ENCODE measurements around the gene SREK1. TPM values are rescaled to one million over a fixed set of nuclear protein-coding genes. Genes with fewer than 3 reads are reported as not detected.

SREK1 gene
- total and polyA plus RNA-seq, 3 donors from 2014 or later: 28.4 to 139 (median 108) TPM

DNA sequence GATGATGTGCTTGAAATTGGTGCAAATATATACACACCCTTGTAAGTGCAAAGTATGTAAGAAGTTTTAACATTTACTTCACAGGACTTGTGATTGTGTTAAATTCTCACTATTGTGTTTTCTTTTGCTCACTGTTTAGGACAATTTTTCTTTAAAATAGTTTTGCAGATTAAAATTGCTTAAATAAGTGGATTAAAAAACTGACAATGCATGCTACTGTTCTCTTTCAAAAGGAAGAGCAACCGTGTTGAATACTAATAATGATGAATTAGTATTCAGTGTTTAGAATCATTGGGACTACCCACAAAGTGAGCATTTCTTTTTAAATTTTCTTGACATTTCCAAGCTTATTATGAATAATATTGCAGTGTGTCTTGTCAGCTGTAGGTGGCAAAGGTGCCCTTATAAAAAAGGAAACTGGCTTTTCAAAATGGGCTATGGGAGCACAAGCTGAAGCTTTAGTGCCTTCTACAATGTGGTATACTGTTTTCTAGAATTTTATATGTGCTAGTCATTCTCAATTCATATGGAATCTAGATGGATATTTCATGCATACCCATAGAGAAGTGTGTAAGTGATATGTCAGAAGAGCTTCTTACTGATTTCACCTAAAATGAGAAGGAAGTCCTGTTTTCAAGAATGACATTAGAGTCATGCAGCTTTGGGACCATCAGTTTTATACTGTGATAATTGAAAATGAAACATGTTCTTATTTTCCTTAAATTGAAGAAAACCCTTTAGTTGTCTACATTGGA is 35.4 kb downstream of the SREK1 start:
- H3K9me3 ChIP-seq: no peaks in the 10 kb centered on the region
- no peak overlapping the region for H3K4me3 ChIP-seq
- no peaks in the 10 kb centered on the region for H3K4me1 ChIP-seq
- no peaks in the 10 kb centered on the region for H3K36me3 ChIP-seq (ENCODE audit: low read depth, missing control alignments)
- TF ChIP-seq, protein P1, sequence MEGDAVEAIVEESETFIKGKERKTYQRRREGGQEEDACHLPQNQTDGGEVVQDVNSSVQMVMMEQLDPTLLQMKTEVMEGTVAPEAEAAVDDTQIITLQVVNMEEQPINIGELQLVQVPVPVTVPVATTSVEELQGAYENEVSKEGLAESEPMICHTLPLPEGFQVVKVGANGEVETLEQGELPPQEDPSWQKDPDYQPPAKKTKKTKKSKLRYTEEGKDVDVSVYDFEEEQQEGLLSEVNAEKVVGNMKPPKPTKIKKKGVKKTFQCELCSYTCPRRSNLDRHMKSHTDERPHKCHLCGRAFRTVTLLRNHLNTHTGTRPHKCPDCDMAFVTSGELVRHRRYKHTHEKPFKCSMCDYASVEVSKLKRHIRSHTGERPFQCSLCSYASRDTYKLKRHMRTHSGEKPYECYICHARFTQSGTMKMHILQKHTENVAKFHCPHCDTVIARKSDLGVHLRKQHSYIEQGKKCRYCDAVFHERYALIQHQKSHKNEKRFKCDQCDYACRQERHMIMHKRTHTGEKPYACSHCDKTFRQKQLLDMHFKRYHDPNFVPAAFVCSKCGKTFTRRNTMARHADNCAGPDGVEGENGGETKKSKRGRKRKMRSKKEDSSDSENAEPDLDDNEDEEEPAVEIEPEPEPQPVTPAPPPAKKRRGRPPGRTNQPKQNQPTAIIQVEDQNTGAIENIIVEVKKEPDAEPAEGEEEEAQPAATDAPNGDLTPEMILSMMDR (IDR thresholded peaks at IDR 0.05): no peak
- TF ChIP-seq POLR2A (IDR thresholded peaks at IDR 0.05): no peak
- WGBS, 2 donors: 79 to 87% methylated on average over 1 of the region's 1 CpG
- DNase-seq: no peak
- intact Hi-C loops (cut with DNase I; ENCODE audit: low total_unique reads): no loop called here
- H3K27ac ChIP-seq: no peak overlapping the region
- no peaks in the 10 kb centered on the region for H3K27me3 ChIP-seq

DNA sequence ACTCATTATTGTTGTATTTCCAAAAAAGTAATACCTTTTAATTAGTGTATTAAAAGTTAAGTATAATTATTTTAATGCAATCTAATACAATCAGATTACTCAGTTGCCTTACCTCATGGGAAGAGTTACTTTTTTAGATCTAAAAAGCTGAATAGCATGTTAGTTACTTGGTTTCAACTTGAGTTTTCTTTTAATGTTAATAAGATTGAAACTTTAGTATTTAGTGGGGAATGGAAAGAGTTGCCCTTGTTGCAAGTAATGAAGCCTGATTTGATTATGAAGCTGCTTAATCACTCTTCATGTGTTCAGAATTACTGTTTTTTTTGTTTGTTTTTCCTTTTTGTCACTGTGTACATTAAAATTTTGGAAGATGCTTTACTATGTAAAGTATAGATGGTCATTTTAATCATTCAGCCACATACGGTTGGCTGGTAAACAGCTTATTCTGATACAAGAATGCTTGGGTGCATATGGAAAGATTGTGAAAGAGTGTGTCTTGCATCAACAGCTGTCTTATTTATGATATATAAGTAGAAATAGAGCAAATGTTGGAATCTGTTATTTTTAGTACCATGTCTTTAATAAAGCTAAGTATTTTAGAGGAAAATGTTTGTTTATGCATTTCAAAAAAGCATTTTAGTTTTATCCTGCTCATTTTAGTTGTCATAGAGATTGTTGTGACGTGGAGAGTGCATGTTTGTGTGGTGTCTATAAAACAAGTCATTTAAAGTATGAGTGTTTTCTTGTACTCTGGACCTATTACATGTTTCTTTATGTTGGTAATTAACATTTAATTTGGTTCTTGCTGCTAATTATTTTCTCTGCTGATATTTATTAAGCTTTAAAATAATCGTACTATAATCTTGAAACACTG is 36.4 kb downstream of the SREK1 start:
- intact Hi-C loops (cut with DNase I; ENCODE audit: low total_unique reads): no loop called here
- 88 to 90% methylated on average over 3 of the region's 3 CpGs for WGBS, 2 donors
- H3K36me3 ChIP-seq (ENCODE audit: low read depth, missing control alignments): no peaks in the 10 kb centered on the region

DNA sequence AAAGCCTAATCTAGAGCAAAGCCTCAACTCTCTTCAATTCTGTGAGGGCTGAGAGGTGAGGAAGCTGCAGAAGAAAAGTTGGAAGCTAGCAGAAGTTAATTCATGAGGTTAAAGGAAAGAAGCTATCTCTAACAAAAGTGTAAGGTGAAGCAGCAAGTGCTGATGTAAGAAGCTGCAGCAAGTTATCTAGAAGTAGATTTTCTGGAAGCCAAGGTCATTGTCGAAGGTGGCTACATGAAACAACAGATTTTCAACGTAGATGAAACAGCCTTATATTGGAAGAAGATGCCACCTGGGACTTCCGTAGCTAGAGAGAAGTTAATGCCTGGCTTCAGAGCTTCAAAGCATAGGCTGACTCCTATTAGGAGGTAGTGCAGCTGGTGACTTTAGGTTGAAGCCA is 42.0 kb downstream of the SREK1 start:
- H3K4me3 ChIP-seq: no peak overlapping the region
- no peaks in the 10 kb centered on the region for H3K36me3 ChIP-seq (ENCODE audit: low read depth, missing control alignments)
- H3K9me3 ChIP-seq: no peaks in the 10 kb centered on the region
- TF ChIP-seq, protein P1 (IDR thresholded peaks at IDR 0.05): no peak
- no peak for TF ChIP-seq POLR2A (IDR thresholded peaks at IDR 0.05)
- WGBS, 2 donors: 43 to 67% methylated on average over 3 of the region's 3 CpGs
- no peak overlapping the region for H3K27ac ChIP-seq
- intact Hi-C loops (cut with DNase I; ENCODE audit: low total_unique reads): no loop called here
- no peaks in the 10 kb centered on the region for H3K27me3 ChIP-seq
- H3K4me1 ChIP-seq: no peaks in the 10 kb centered on the region
- no peak for DNase-seq

More for the DNA sequence above, 36.4 kb downstream of the SREK1 start:
- H3K9me3 ChIP-seq: no peaks in the 10 kb centered on the region
- no peak overlapping the region for H3K4me3 ChIP-seq
- no peak overlapping the region for H3K27ac ChIP-seq
- no peaks in the 10 kb centered on the region for H3K27me3 ChIP-seq
- TF ChIP-seq, protein P1 (IDR thresholded peaks at IDR 0.05): no peak
- no peak for TF ChIP-seq POLR2A (IDR thresholded peaks at IDR 0.05)
- DNase-seq: no peak
- H3K4me1 ChIP-seq: no peaks in the 10 kb centered on the region

DNA sequence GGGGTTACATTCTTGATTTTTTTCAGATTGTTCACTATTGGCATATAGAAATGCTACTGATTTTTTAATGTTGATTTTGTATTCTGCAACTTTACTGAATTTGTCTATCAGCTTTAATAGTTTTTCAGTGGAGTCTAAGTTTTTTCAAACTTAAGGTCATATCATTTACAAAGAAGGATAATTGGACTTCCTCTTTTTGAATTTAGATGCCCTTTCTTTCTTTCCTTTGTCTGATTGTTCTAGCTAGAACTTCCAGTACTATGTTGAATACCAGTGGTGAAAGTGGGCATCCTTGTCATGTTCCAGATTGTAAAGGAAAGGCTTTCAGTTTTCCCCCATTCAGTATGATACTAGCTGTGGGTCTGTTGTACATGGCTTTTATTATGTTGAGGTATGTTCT is 49.3 kb downstream of the SREK1 start:
- no peaks in the 10 kb centered on the region for H3K9me3 ChIP-seq
- no peak for DNase-seq
- no peaks in the 10 kb centered on the region for H3K27me3 ChIP-seq
- H3K4me3 ChIP-seq: no peak overlapping the region
- intact Hi-C loops (cut with DNase I; ENCODE audit: low total_unique reads): no loop called here
- TF ChIP-seq POLR2A (IDR thresholded peaks at IDR 0.05): no peak
- TF ChIP-seq, protein P1 (IDR thresholded peaks at IDR 0.05): no peak
- H3K36me3 ChIP-seq (ENCODE audit: low read depth, missing control alignments): no peaks in the 10 kb centered on the region
- H3K27ac ChIP-seq: no peak overlapping the region
- H3K4me1 ChIP-seq: no peaks in the 10 kb centered on the region

Measured in testis (tissue), 3 donors.